NCI-H187 treated with DMSO at 0.1 percent for 48 hours (cell line): Measurements from ENCODE around the gene SLC25A52.
"Not testable (repeated sequence)": the region's sequence is repeated elsewhere in the genome, so short reads cannot be mapped to it uniquely, and the experiment has no call there.

ENCODE experiments used
- DNase-seq: peaks from one replicate; lab custom pipeline; 2025; lab: John Stamatoyannopoulos, UW

The SLC25A52 gene, protein sequence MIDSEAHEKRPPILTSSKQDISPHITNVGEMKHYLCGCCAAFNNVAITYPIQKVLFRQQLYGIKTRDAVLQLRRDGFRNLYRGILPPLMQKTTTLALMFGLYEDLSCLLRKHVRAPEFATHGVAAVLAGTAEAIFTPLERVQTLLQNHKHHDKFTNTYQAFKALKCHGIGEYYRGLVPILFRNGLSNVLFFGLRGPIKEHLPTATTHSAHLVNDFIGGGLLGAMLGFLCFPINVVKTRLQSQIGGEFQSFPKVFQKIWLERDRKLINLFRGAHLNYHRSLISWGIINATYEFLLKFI

DNA sequence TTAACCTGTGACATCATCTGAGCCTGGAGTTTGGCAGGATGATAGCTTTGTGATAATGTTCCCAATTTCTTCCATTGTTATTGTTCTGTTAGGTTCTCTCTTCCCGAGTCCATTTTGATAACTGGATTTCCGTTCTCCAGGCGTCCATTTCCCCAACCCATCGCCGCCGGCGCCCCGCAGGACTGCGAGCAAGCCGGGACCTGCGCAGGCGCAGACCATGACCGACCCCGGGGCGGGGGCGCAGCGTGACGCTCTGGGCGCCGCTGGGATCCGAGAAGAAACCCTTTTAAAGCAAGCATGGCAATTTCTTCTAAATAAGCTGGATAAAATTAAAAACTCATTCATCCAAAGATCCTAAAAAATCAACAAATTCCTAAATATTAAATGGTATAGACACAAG is at the start of gene SLC25A52:
Gene SLC25A52 (minus strand): TSS at position 186 of the 400 bp plus-strand sequence. CDS start 219 bp downstream, outside the sequence.
- no peak for DNase-seq

GRCh38 chr18:31809049-31809448 is 48.4 kb upstream of the SLC25A52 start:
- DNase-seq = not testable (repeated sequence)

GRCh38 chr18:31801078-31801477 is 40.4 kb upstream of the SLC25A52 start:
- no peak for DNase-seq

GRCh38 chr18:31799257-31799656 is 38.6 kb upstream of the SLC25A52 start:
- not testable (repeated sequence) for DNase-seq

GRCh38 chr18:31798399-31798798 is 37.7 kb upstream of the SLC25A52 start:
- DNase-seq = no peak

DNA sequence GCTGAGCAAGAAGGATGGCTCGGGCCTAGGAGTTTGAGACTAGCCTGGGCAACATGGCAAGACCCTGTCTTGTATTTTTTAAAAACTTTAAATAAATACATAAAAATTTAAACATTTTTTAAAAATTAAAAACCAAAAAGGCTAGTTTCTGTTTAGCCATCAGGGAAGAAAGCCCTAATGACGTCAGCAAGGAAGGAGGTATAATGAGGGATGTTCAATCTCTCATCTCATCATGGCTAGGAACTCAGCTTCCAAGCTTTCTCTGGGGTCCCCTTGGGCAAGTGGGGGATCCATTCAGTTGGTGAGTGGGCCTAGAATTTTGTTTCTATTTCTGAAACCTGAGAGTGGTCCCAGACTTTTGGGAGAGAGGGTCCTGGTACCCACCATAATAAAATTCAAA is 35.1 kb upstream of the SLC25A52 start:
- DNase-seq = no peak

GRCh38 chr18:31793531-31793930 is 32.9 kb upstream of the SLC25A52 start:
- no peak for DNase-seq

- no peak for DNase-seq
These were observed 31.9 kb upstream of the SLC25A52 start for GRCh38 chr18:31792580-31792911.

GRCh38 chr18:31791817-31792579 is 31.3 kb upstream of the SLC25A52 start:
- DNase-seq = no peak

GRCh38 chr18:31789409-31789808 is 28.7 kb upstream of the SLC25A52 start:
- DNase-seq = no peak

DNA sequence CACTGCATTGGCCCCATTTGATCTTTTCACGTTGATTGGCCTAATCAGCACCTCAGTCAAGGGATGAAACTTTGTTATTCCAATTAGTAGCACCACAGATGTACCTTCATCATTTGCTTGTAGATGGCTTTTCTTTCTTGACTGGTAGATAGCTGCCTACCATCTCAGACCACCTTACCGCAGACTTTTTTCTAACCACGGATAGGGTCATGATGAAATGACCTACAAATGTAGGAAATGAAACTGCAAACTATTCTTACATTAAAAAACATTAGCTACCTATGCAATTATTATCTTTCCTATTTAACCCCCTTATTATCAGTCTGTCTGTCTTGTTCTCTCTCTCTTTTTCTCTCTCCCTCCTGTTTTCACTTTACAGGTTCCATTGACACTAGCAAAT is 22.4 kb upstream of the SLC25A52 start:
- DNase-seq = no peak

DNA sequence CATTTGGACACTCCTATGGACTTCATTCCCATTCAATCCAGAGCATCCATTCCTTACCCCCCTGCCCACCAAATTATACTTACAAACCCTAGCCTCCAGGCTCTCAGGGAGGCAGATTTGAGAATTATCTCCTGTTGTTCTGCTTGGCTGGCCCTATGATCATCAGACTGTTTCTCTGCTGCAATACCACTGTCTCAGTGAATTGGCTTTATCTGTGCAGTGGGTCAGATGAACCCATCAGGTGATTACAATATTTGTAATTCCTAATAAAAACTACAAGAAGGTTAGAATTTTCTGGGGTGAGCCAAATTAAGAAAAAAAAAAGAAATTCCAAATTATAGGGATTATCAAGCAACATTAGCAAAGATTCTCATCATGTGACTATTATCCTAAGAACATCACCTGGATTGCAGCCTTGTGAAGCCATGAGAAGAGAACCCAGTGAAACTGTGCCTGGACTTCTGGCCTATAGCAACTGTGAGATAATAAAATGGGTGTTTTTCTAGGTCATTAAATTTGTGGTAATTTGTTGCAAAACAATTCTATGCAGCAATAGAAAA is 17.8 kb upstream of the SLC25A52 start:
- no peak for DNase-seq

DNA sequence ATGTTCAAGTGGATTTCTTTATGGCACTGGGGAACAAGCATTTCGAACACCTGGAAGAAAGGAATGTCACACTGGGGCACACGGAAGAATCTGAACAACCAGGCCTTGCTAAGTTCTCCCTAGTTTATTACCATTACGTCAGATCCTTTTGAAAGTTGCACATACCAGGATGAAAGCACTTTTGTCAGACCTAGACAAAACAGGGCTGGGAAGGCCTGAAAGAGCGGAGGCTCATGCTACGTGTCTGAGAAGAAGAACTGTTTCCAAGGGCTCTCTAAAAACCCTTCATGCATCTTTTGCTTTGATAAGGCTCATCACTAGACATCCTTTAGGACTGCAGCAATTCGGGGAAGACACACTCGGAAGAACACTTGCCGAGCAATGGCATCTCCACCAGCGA is 15.4 kb upstream of the SLC25A52 start:
- DNase-seq = no peak

DNA sequence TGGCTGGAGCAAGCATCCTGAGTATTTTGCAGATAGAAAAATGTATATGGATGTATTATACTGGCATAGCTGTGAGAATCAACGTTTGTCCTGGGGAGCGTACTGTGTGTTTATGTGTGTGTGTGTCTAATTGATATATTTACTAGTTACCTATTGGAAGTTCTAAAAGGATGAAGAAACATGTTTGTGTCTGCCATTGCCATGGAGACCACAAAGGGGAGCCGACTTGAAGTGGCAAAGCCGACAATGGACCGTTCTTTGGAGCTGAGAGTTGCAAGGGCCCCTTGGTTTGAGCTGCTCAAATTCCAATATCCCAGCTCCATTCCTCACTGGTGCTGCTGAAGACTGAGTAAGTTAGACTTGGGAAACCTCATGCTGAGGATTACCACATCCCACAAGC is 14.3 kb upstream of the SLC25A52 start:
- no peak for DNase-seq

DNA sequence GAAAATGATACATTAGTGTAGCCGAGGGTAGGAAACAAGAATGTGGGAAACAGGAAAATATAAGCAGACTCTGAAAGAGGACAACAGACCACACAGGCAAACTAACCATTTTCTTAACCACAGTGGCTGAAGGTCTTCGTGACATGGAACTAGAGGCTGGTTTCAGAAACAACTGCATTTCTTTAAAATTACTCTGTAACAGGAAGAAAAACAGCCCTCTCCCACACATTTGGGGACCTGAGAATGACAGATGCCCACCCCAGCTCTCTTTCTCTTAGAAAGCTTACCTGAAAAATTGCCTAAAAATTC is 13.8 kb upstream of the SLC25A52 start:
- DNase-seq = no peak

DNA sequence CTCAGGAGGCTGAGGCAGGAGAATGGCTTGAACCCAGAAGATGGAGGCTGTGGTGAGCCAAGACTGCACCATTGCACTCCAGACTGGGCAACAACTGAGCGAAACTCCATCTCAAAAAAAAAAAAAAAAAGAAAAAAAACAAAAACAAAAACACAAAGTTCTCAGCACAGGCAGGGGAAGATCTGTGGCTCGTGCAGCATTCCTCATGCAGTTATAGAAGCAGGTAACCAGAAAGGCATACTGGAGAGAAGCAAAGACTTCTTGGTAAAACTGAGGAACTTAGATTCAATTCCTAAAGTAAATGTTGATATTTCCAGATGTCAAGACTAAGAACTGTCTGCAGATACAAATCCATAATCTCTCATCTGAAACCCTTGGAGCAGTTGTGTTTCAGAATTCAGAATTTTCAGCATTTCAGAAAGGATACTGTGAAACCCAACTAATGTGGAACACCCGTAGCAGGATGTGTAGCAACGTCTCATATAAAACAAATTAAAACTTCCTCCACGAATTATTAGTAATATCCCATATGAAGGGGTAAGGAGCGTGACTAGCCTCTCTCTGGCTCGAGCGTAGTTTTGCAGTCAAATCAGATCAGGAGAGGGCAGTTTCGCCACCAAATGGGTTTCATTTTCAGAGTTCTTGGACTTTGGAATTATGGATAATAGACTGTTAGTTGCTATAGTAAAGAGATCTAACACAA is 13.2 kb upstream of the SLC25A52 start:
- no peak for DNase-seq

DNA sequence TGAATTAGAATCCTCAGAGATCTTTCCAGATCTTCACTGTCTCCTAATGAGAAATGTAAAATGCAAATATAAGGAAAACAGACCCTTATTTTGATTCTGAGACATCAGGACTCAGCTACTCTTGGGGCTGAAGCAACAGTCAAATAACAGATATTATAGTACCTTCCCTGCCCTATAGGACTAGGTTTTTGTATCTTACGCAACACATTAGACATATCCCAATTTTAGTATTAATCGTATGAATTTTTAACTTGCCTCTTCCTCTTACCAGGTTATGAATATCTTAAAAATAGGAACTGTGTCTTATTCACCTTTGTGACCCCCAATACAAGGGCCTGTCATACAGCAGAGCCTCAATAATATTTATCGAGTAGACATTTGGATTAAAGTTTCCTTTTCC is 12.0 kb upstream of the SLC25A52 start:
- no peak for DNase-seq

DNA sequence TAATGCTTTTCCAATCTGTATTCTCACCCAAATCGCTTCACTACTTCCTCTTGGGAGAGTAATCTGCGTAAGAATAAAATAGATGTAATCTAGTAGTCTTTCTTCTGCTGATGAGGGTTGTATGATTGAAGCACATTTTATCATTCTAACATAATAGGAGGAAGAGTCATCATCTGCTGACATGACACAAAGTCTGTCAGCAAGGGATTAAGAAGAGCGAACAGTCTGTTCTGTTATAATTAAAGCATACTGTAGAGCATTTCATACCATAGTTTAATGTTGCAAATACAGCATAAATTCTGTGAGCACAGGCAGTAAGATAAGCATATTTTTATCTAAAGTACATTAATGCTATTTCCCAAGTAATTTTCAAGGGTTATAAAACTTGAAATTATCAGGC is 10.4 kb downstream of the SLC25A52 start:
- DNase-seq = no peak

DNA sequence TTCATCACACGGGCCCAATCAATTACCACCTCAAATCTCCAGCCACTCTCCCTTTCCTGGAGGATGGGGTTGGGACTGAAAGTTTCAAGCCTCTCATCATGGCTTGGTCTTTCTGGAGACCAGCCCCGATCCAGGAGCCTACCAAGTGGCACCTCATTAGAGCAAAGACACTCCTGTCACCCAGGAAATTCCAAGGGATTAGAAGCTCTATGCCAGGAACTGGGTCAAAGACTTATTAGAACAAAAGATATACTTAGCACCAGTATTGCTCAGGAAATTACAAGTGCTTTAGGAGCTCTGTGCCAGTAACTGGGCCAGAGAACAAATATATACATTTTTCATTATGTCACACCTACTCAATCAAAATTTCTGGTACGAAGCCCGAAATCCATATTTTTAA is 14.3 kb downstream of the SLC25A52 start:
- DNase-seq = no peak

GRCh38 chr18:31744321-31745067 is 16.2 kb downstream of the SLC25A52 start:
- no peak for DNase-seq

DNA sequence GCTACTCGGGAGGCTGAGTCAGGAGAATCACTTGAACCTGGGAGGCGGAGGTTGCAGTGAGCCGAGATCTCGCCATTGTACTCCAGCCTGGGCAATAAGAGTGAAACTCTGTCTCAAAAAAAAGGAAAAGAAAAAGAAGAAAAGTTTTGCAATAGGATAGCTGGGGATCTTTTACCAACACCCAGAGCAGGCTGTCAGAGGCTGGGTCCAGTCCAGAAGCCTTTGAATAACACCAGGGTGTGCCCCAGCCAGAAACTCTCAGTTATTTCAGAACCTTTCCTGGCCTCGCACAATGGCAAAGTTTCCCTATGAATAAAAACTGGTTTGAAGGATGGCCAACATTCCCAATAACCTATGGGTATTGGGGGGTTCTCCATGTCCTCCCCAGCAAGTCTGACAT is 17.1 kb downstream of the SLC25A52 start:
- not testable (repeated sequence) for DNase-seq

- DNase-seq = no peak
These were observed 19.5 kb downstream of the SLC25A52 start for GRCh38 chr18:31741097-31741735.
